HEK293 (cell line): ENCODE data around the gene PLAC1.

Experiments
- HOXC10 ChIP-seq: sonication (generic); formaldehyde crosslinking; IDR thresholded peaks from 2 replicates; pipeline ENCODE4 v1.8.1; 2023; ENCODE audit warnings: mild to moderate bottlenecking, missing genetic modification reagents
- HOXD13 ChIP-seq: sonication (generic); formaldehyde crosslinking; IDR thresholded peaks from 2 replicates; pipeline ENCODE4 v1.8.0; 2022; ENCODE audit warnings: missing genetic modification reagents, borderline replicate concordance
- KLF9 ChIP-seq: fragments of 450-650 bp; formaldehyde crosslinking; IDR thresholded peaks from 2 replicates; pipeline ENCODE4 v1.5.1; 2016; ENCODE audit warnings: missing biosample characterization, missing genetic modification characterization, low read depth
- MYNN ChIP-seq: fragments of 450-650 bp; formaldehyde crosslinking; IDR thresholded peaks from 2 replicates; pipeline ENCODE4 v1.5.1; 2016; ENCODE audit warnings: missing biosample characterization, missing genetic modification characterization, borderline replicate concordance
- MZF1 ChIP-seq: fragments of 450-650 bp; formaldehyde crosslinking; IDR thresholded peaks from 2 replicates; pipeline ENCODE4 v1.5.1; 2017; ENCODE audit warnings: missing biosample characterization, missing genetic modification characterization, borderline replicate concordance
- OVOL3 ChIP-seq: fragments of 450-650 bp; formaldehyde crosslinking; IDR thresholded peaks from 2 replicates; pipeline ENCODE4 v1.5.1; 2016; ENCODE audit warnings: missing biosample characterization, missing genetic modification characterization
- RBAK ChIP-seq: fragments of 450-650 bp; formaldehyde crosslinking; IDR thresholded peaks from 2 replicates; pipeline ENCODE4 v1.5.1; 2016; ENCODE audit warnings: missing biosample characterization, missing genetic modification characterization
- ZFP41 ChIP-seq: fragments of 450-650 bp; formaldehyde crosslinking; IDR thresholded peaks from 2 replicates; pipeline ENCODE4 v1.5.1; 2016; ENCODE audit warnings: missing biosample characterization, missing genetic modification characterization, borderline replicate concordance
- ZIC2 ChIP-seq: fragments of 450-650 bp; formaldehyde crosslinking; IDR thresholded peaks from 2 replicates; pipeline ENCODE4 v1.5.1; 2016; ENCODE audit warnings: missing biosample characterization, missing genetic modification characterization
- ZNF112 ChIP-seq: fragments of 450-650 bp; formaldehyde crosslinking; IDR thresholded peaks from 2 replicates; pipeline ENCODE4 v1.5.0; 2017; ENCODE audit warnings: missing biosample characterization, missing genetic modification characterization
- ZNF16 ChIP-seq: fragments of 450-650 bp; formaldehyde crosslinking; IDR thresholded peaks from 2 replicates; pipeline ENCODE4 v1.5.1; 2016; ENCODE audit warnings: low read depth, missing biosample characterization, missing genetic modification characterization
- ZNF174 ChIP-seq: fragments of 450-650 bp; formaldehyde crosslinking; IDR thresholded peaks from 2 replicates; pipeline ENCODE4 v1.5.0; 2017; ENCODE audit warnings: missing biosample characterization, mild to moderate bottlenecking, missing genetic modification characterization
- ZNF335 ChIP-seq: fragments of 450-650 bp; formaldehyde crosslinking; conservative IDR thresholded peaks from 2 replicates; pipeline ENCODE4 v1.5.1; 2016; ENCODE audit warnings: missing biosample characterization, missing genetic modification characterization
- ZNF391 ChIP-seq: fragments of 450-650 bp; formaldehyde crosslinking; IDR thresholded peaks from 2 replicates; pipeline ENCODE4 v1.5.1; 2016; ENCODE audit warnings: low read depth, missing biosample characterization, missing genetic modification characterization, borderline replicate concordance
- ZNF426 ChIP-seq: fragments of 450-650 bp; formaldehyde crosslinking; IDR thresholded peaks from 2 replicates; pipeline ENCODE4 v1.5.1; 2017; ENCODE audit warnings: missing biosample characterization, missing genetic modification characterization, mild to moderate bottlenecking, inconsistent platforms, moderate library complexity
- ZNF571 ChIP-seq: fragments of 450-650 bp; formaldehyde crosslinking; IDR thresholded peaks from 2 replicates; pipeline ENCODE4 v1.5.0; 2017; ENCODE audit warnings: missing biosample characterization, missing genetic modification characterization
- ZNF623 ChIP-seq: fragments of 450-650 bp; formaldehyde crosslinking; IDR thresholded peaks from 2 replicates; pipeline ENCODE4 v1.5.1; 2016; ENCODE audit warnings: missing biosample characterization, missing genetic modification characterization
- ZNF670 ChIP-seq: fragments of 450-650 bp; formaldehyde crosslinking; IDR thresholded peaks from 2 replicates; pipeline ENCODE4 v1.5.1; 2016; ENCODE audit warnings: missing biosample characterization, missing genetic modification characterization, low read depth
- ZNF707 ChIP-seq: fragments of 450-650 bp; formaldehyde crosslinking; IDR thresholded peaks from 2 replicates; pipeline ENCODE4 v1.5.1; 2016; ENCODE audit warnings: missing biosample characterization, missing genetic modification characterization
- ZNF76 ChIP-seq: fragments of 450-650 bp; formaldehyde crosslinking; IDR thresholded peaks from 2 replicates; pipeline ENCODE4; 2016; ENCODE audit warnings: low read depth, missing biosample characterization, missing genetic modification characterization, borderline replicate concordance
- ZNF837 ChIP-seq: fragments of 450-650 bp; formaldehyde crosslinking; IDR thresholded peaks from 2 replicates; pipeline ENCODE4 v1.5.1; 2016; ENCODE audit warnings: missing biosample characterization, missing genetic modification characterization
- ZSCAN23 ChIP-seq: fragments of 450-650 bp; formaldehyde crosslinking; IDR thresholded peaks from 2 replicates; pipeline ENCODE4 v1.5.1; 2016; ENCODE audit warnings: missing biosample characterization, missing genetic modification characterization
- TF ChIP-seq, protein P1 (sequence below): fragments of 450-650 bp; formaldehyde crosslinking; IDR thresholded peaks from 2 replicates; pipeline ENCODE4 v1.5.1; 2016; ENCODE audit warnings: missing biosample characterization, missing genetic modification characterization, low read depth
- TF ChIP-seq, protein P2 (sequence below): fragments of 450-650 bp; formaldehyde crosslinking; conservative IDR thresholded peaks from 2 replicates; pipeline ENCODE4 v1.5.1; 2016; ENCODE audit warnings: low read depth, missing biosample characterization, missing genetic modification characterization
- TF ChIP-seq, protein P3 (sequence below): fragments of 450-650 bp; formaldehyde crosslinking; IDR thresholded peaks from 2 replicates; pipeline ENCODE4 v1.5.1; 2016; ENCODE audit warnings: missing biosample characterization, missing genetic modification characterization
- TF ChIP-seq, protein P4 (sequence below): fragments of 450-650 bp; formaldehyde crosslinking; IDR thresholded peaks from 2 replicates; pipeline ENCODE4 v1.5.1; 2016; ENCODE audit warnings: missing biosample characterization, missing genetic modification characterization
- TF ChIP-seq, protein P5 (sequence below): fragments of 450-650 bp; formaldehyde crosslinking; optimal IDR thresholded peaks from 2 replicates; pipeline ENCODE3; 2016; ENCODE audit warnings: missing biosample characterization, mild to moderate bottlenecking, missing genetic modification characterization

The PLAC1 gene

DNA sequence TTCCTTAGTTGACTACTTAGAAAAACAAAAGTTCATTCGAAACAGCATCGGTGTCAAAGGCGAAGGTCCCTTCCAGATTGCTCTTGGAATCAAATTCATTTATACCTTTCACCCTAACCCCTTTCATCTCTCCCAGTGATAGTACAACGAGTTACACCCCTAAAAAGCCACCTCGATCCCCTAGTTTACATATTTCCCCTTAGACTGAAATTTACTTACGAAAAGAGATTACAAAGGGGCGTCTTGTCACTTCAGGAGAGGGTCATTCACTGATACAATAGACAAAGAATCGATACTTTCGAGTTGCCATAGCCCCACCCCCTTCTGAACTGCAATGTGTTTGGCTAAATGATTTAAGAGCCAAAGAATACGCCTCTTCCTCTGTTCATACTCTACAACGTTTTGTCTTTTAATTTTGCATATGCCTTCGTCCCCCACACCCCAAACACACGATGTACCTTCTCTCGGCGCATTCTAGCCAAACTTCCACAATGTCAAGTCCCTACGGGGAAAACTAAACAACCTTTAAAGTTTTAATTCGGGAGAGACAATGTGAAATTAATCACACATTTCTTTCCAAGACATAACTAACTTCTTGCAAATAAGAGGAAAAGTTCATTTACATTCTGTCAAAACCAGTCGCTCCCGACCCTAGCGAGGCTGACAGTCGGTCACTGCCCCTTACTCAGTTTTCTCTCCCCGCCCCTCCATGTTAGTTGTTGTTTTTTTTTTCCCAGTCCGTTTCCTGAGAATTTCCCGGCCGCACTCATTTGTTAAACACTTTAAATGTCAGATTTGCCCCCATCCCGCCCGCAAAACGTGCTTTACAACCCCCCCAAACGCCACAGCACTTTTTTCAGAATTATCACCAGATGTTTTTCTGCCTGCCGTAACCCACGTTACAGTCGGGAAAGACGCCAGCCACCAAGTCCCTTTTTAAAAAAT lies 109.7 kb downstream of the PLAC1 start (continued):
- TF ChIP-seq ZIC2 (tag by site-specific recombination) (no peak), ZNF112 (tag by site-specific recombination) (no peak), MZF1 (tag by site-specific recombination) (no peak), RBAK (no peak), ZNF174 (tag by site-specific recombination) (no peak), MYNN (0 out of 2 replicates have a peak, but pooled peaks have one; percentile 47), ZNF623 (tag by site-specific recombination) (no peak), ZNF707 (tag by site-specific recombination) (no peak), OVOL3 (no peak), ZNF571 (no peak), ZNF426 (no peak), ZNF837 (tag by site-specific recombination) (no peak), ZNF670 (tag by site-specific recombination) (no peak), ZSCAN23 (no peak), ZNF335 (tag by site-specific recombination) (peak; percentile 61), HOXD13 (CRISPR knock-in tag) (no peak), ZFP41 (tag by site-specific recombination) (no peak), ZNF76 (tag by site-specific recombination) (no peak), HOXC10 (CRISPR knock-in tag) (no peak), ZNF16 (no peak), KLF9 (tag by site-specific recombination) (peak; percentile 36; the same call in 1 of the 2 replicates), ZNF391 (no peak)
- TF ChIP-seq, protein P1, sequence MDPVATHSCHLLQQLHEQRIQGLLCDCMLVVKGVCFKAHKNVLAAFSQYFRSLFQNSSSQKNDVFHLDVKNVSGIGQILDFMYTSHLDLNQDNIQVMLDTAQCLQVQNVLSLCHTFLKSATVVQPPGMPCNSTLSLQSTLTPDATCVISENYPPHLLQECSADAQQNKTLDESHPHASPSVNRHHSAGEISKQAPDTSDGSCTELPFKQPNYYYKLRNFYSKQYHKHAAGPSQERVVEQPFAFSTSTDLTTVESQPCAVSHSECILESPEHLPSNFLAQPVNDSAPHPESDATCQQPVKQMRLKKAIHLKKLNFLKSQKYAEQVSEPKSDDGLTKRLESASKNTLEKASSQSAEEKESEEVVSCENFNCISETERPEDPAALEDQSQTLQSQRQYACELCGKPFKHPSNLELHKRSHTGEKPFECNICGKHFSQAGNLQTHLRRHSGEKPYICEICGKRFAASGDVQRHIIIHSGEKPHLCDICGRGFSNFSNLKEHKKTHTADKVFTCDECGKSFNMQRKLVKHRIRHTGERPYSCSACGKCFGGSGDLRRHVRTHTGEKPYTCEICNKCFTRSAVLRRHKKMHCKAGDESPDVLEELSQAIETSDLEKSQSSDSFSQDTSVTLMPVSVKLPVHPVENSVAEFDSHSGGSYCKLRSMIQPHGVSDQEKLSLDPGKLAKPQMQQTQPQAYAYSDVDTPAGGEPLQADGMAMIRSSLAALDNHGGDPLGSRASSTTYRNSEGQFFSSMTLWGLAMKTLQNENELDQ: no peak
- TF ChIP-seq, protein P2, sequence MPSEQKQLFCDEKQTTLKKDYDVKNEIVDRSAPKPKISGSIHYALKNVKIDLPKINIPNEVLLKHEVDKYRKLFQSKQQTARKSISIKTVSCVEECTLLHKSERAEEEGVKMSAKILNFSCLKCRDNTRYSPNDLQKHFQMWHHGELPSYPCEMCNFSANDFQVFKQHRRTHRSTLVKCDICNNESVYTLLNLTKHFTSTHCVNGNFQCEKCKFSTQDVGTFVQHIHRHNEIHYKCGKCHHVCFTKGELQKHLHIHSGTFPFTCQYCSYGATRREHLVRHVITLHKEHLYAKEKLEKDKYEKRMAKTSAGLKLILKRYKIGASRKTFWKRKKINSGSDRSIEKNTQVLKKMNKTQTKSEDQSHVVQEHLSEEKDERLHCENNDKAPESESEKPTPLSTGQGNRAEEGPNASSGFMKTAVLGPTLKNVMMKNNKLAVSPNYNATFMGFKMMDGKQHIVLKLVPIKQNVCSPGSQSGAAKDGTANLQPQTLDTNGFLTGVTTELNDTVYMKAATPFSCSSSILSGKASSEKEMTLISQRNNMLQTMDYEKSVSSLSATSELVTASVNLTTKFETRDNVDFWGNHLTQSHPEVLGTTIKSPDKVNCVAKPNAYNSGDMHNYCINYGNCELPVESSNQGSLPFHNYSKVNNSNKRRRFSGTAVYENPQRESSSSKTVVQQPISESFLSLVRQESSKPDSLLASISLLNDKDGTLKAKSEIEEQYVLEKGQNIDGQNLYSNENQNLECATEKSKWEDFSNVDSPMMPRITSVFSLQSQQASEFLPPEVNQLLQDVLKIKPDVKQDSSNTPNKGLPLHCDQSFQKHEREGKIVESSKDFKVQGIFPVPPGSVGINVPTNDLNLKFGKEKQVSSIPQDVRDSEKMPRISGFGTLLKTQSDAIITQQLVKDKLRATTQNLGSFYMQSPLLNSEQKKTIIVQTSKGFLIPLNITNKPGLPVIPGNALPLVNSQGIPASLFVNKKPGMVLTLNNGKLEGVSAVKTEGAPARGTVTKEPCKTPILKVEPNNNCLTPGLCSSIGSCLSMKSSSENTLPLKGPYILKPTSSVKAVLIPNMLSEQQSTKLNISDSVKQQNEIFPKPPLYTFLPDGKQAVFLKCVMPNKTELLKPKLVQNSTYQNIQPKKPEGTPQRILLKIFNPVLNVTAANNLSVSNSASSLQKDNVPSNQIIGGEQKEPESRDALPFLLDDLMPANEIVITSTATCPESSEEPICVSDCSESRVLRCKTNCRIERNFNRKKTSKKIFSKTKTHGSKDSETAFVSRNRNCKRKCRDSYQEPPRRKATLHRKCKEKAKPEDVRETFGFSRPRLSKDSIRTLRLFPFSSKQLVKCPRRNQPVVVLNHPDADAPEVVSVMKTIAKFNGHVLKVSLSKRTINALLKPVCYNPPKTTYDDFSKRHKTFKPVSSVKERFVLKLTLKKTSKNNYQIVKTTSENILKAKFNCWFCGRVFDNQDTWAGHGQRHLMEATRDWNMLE (tag by site-specific recombination): no peak
- TF ChIP-seq, protein P3, sequence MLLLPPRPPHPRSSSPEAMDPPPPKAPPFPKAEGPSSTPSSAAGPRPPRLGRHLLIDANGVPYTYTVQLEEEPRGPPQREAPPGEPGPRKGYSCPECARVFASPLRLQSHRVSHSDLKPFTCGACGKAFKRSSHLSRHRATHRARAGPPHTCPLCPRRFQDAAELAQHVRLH (tag by site-specific recombination): no peak
- TF ChIP-seq, protein P4, sequence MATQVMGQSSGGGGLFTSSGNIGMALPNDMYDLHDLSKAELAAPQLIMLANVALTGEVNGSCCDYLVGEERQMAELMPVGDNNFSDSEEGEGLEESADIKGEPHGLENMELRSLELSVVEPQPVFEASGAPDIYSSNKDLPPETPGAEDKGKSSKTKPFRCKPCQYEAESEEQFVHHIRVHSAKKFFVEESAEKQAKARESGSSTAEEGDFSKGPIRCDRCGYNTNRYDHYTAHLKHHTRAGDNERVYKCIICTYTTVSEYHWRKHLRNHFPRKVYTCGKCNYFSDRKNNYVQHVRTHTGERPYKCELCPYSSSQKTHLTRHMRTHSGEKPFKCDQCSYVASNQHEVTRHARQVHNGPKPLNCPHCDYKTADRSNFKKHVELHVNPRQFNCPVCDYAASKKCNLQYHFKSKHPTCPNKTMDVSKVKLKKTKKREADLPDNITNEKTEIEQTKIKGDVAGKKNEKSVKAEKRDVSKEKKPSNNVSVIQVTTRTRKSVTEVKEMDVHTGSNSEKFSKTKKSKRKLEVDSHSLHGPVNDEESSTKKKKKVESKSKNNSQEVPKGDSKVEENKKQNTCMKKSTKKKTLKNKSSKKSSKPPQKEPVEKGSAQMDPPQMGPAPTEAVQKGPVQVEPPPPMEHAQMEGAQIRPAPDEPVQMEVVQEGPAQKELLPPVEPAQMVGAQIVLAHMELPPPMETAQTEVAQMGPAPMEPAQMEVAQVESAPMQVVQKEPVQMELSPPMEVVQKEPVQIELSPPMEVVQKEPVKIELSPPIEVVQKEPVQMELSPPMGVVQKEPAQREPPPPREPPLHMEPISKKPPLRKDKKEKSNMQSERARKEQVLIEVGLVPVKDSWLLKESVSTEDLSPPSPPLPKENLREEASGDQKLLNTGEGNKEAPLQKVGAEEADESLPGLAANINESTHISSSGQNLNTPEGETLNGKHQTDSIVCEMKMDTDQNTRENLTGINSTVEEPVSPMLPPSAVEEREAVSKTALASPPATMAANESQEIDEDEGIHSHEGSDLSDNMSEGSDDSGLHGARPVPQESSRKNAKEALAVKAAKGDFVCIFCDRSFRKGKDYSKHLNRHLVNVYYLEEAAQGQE (tag by site-specific recombination): no peak
- TF ChIP-seq, protein P5, sequence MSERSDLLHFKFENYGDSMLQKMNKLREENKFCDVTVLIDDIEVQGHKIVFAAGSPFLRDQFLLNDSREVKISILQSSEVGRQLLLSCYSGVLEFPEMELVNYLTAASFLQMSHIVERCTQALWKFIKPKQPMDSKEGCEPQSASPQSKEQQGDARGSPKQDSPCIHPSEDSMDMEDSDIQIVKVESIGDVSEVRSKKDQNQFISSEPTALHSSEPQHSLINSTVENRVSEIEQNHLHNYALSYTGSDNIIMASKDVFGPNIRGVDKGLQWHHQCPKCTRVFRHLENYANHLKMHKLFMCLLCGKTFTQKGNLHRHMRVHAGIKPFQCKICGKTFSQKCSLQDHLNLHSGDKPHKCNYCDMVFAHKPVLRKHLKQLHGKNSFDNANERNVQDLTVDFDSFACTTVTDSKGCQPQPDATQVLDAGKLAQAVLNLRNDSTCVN (tag by site-specific recombination): no peak
